CD8-positive, alpha-beta memory T cell (primary cell): Measurements from ENCODE around the gene RRAD. TPM values are rescaled to one million over a fixed set of nuclear protein-coding genes. Genes with fewer than 3 reads are reported as not detected.

ENCODE experiments used
- CTCF ChIA-PET: fragments of 350-600 bp; sonication (Branson Sonifier 250); formaldehyde crosslinking; loops from one replicate; lab custom pipeline; 2021; ENCODE audit warnings: antibody characterized with exemption; lab: Charles Lee
- POLR2A ChIA-PET: fragments of 350-600 bp; sonication (Branson Sonifier 250); formaldehyde crosslinking; loops from one replicate; lab custom pipeline; 2021; ENCODE audit warnings: antibody characterized with exemption; lab: Charles Lee
- DNase-seq, 5 donors: peaks; one replicate each; pipeline versions ENCODE4 v3.0.0 to v3.0.0-alpha.2; 2020 to 2022; ENCODE audit warnings: mixed read lengths in 1 of 5
- H3K27ac ChIP-seq: one replicate; pipeline ENCODE4 v1.7.0; 2013; ENCODE audit warnings: low read depth, mild to moderate bottlenecking, low read length, moderate library complexity
- H3K27me3 ChIP-seq: 2 replicates; pipeline ENCODE4 v1.7.0; 2013; ENCODE audit warnings: low read length, mild to moderate bottlenecking; ENCODE audit not compliant: insufficient read depth, poor library complexity, severe bottlenecking
- H3K36me3 ChIP-seq: 2 replicates; pipeline ENCODE4 v1.7.0; 2013; ENCODE audit warnings: mild to moderate bottlenecking, low read length, moderate library complexity; ENCODE audit not compliant: insufficient read depth
- H3K4me1 ChIP-seq: 2 replicates; pipeline ENCODE4 v1.7.0; 2013; ENCODE audit warnings: mild to moderate bottlenecking, low read length, moderate library complexity; ENCODE audit not compliant: insufficient read depth
- H3K4me3 ChIP-seq: 2 replicates; pipeline ENCODE4 v1.7.0; 2013; ENCODE audit warnings: mild to moderate bottlenecking, low read length
- H3K9me3 ChIP-seq: 2 replicates; pipeline ENCODE4 v1.7.0; 2013; ENCODE audit warnings: mild to moderate bottlenecking, low read length
- H3K27ac Mint-ChIP-seq, 8 donors: one replicate each; pipeline ENCODE4 v1.8.0; 2020 to 2021; ENCODE audit warnings: mixed read lengths in 8 of 8, mild to moderate bottlenecking in 6 of 8, inconsistent platforms in 3 of 8, moderate library complexity in 3 of 8
- H3K27me3 Mint-ChIP-seq, 2 donors: one replicate each; pipeline ENCODE4 v1.8.0; 2020 to 2021; ENCODE audit warnings: mixed read lengths in 2 of 2, mild to moderate bottlenecking in 1 of 2, moderate library complexity in 1 of 2
- H3K36me3 Mint-ChIP-seq, 3 donors: one replicate each; pipeline ENCODE4 v1.8.0; 2020 to 2021; ENCODE audit warnings: mixed read lengths in 3 of 3, inconsistent platforms in 1 of 3, mild to moderate bottlenecking in 1 of 3
- H3K4me1 Mint-ChIP-seq, 3 donors: one replicate each; pipeline ENCODE4 v1.8.0; 2020 to 2021; ENCODE audit warnings: mixed read lengths in 3 of 3, inconsistent platforms in 1 of 3, mild to moderate bottlenecking in 1 of 3
- H3K4me3 Mint-ChIP-seq, 7 donors: one replicate each; pipeline ENCODE4 v1.8.0; 2020 to 2021; ENCODE audit warnings: mixed read lengths in 7 of 7, mild to moderate bottlenecking in 6 of 7, moderate library complexity in 4 of 7, inconsistent platforms in 2 of 7
- H3K9me3 Mint-ChIP-seq, 5 donors: one replicate each; pipeline ENCODE4 v1.8.0; 2020 to 2022; ENCODE audit warnings: mixed read lengths in 5 of 5, mild to moderate bottlenecking in 3 of 5, moderate library complexity in 2 of 5, inconsistent platforms in 1 of 5
- polyA plus RNA-seq: library from polyadenylated mRNA; unstranded; fragments of 300-500 nt; fragmentation: Illumina TruSeq; gene quantifications from one replicate; pipeline ENCODE4 v1.2.3, GENCODE V29; 2021
- total RNA-seq, 2 experiments: library from RNA; stranded (reverse); gene quantifications; one replicate each; pipeline ENCODE4 v1.2.3, GENCODE V29; 2021

Gene RRAD
- total and polyA plus RNA-seq, 3 experiments from 2014 or later: 0.60 to 0.88 TPM; not detected in 1

DNA sequence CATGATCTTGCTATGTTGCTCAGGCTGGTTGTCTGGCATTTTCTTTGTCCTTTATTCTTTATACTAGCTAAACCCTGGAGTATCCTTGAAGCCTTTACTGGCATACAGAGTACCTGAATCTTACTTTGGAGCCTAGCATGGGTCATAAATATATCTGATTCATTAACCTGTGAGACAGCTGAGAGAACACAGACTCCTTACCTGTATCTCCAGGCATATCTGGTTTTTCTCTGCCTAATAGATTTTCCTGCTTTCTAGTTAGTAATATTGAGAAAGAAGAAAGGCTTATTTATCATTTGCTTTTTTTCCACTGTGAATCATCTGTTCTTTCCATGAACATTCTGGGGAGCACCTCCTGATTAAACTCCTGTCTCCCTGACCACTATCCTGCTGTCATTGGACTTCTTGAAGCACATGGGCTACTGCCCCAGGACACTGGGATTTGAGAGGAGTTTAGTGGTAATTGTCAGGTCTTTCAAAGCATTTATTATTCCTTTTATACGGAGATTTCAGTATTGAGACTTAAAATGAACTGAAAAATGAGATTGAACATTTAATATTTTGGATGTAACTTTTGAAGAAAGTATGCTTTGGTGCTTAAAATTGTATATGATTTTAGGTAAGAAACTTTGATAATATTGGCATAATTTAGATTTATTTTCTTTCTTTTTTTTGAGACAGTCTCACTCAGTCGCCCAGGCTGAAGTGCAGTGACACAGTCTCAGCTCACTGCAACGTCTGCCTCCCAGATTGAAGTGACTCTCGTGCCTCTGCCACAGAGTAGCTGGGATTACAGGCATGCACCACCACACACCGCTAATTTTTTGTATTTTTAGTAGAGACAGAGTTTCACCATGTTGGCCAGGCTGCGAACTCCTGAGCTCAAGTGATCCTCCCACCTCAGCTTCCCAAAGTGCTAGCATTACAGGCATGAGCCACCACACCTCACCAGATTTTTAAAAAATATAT, 36.4 kb downstream of the RRAD start:
- Histone ChIP-seq H3K4me3 (no peak overlapping the region), H3K27ac (no peak overlapping the region), H3K27me3 (no peaks in the 10 kb centered on the region), H3K9me3 (no peaks in the 10 kb centered on the region), H3K4me1 (no peaks in the 10 kb centered on the region), H3K36me3 (peaks cover 17% of the 10 kb centered on the region)
- Mint-ChIP-seq H3K4me3 (no peak overlapping the region), H3K27me3 (no peaks in the 10 kb centered on the region), H3K4me1 (peaks cover 17 to 35% (median 25%) of the 10 kb centered on the region in 3 donors), H3K27ac (peak overlapping the region in 4 of 8 donors; percentile 4 to 64 (median 22)), H3K36me3 (peaks cover 5 to 47% (median 5%) of the 10 kb centered on the region in 3 donors), H3K9me3 (no peaks in the 10 kb centered on the region)
- ChIA-PET POLR2A (no interaction called here), CTCF (no interaction called here)
- no peak for DNase-seq

GRCh38 chr16:66886914-66887313, 38.4 kb downstream of the RRAD start:
- H3K4me3 ChIP-seq: no peak overlapping the region
- ChIA-PET POLR2A (no interaction called here), CTCF (interaction anchor here (1.1 to 1.7 kb wide), 3 partner anchors 14 to 56 kb away, joined by 3 to 5 read pairs (median 5); partner anchors contain the start of gene NAE1)
- Mint-ChIP-seq H3K36me3 (peaks cover 5 to 49% (median 5%) of the 10 kb centered on the region in 3 donors), H3K27me3 (no peaks in the 10 kb centered on the region), H3K4me3 (peak overlapping the region in 1 of 7 donors; percentile 6), H3K4me1 (peaks cover 16 to 37% (median 31%) of the 10 kb centered on the region in 3 donors), H3K27ac (peak overlapping the region in 1 of 8 donors; percentile 17), H3K9me3 (no peaks in the 10 kb centered on the region)
- peaks cover 17% of the 10 kb centered on the region for H3K36me3 ChIP-seq
- H3K27me3 ChIP-seq: no peaks in the 10 kb centered on the region
- no peak overlapping the region for H3K27ac ChIP-seq
- no peak for DNase-seq
- H3K9me3 ChIP-seq: no peaks in the 10 kb centered on the region
- peaks cover 7% of the 10 kb centered on the region for H3K4me1 ChIP-seq

- H3K9me3 ChIP-seq: no peaks in the 10 kb centered on the region
- no peak overlapping the region for H3K27ac ChIP-seq
- CTCF ChIA-PET: interaction anchor here (1.3 to 1.7 kb wide), 2 partner anchors 14 to 18 kb away, joined by 3 to 5 read pairs; no protein-coding TSS in a partner anchor
- H3K27me3 ChIP-seq: no peaks in the 10 kb centered on the region
- H3K9me3 Mint-ChIP-seq: no peaks in the 10 kb centered on the region
- POLR2A ChIA-PET: no interaction called here
- no peak for DNase-seq
- no peak overlapping the region for H3K4me3 ChIP-seq
- H3K4me1 ChIP-seq: peaks cover 12% of the 10 kb centered on the region
- peaks cover 22 to 43% (median 37%) of the 10 kb centered on the region in 3 donors for H3K4me1 Mint-ChIP-seq
- peaks cover 17% of the 10 kb centered on the region for H3K36me3 ChIP-seq
- peak overlapping the region in 1 of 8 donors; percentile 53 for H3K27ac Mint-ChIP-seq
- no peak overlapping the region for H3K4me3 Mint-ChIP-seq
- peaks cover 5 to 46% (median 5%) of the 10 kb centered on the region in 3 donors for H3K36me3 Mint-ChIP-seq
- H3K27me3 Mint-ChIP-seq: no peaks in the 10 kb centered on the region
Measured at GRCh38 chr16:66886321-66886720, 39.0 kb downstream of the RRAD start.

- no peaks in the 10 kb centered on the region for H3K9me3 Mint-ChIP-seq
- no peaks in the 10 kb centered on the region for H3K27me3 Mint-ChIP-seq
- peaks cover 16% of the 10 kb centered on the region for H3K4me1 ChIP-seq
- ChIA-PET POLR2A (no interaction called here), CTCF (interaction anchor here (1.3 to 1.7 kb wide), 2 partner anchors 13 to 17 kb away, joined by 3 to 5 read pairs; no protein-coding TSS in a partner anchor)
- no peak overlapping the region for H3K27ac ChIP-seq
- no peaks in the 10 kb centered on the region for H3K27me3 ChIP-seq
- peak overlapping the region in 1 of 8 donors; percentile 5 for H3K27ac Mint-ChIP-seq
- no peak overlapping the region for H3K4me3 ChIP-seq
- DNase-seq: no peak
- no peaks in the 10 kb centered on the region for H3K9me3 ChIP-seq
- peak overlapping the region in 1 of 7 donors; percentile 16 for H3K4me3 Mint-ChIP-seq
- H3K4me1 Mint-ChIP-seq: peaks cover 22 to 46% (median 38%) of the 10 kb centered on the region in 3 donors
- peaks cover 5 to 43% (median 5%) of the 10 kb centered on the region in 3 donors for H3K36me3 Mint-ChIP-seq
- H3K36me3 ChIP-seq: peaks cover 17% of the 10 kb centered on the region
Measured at GRCh38 chr16:66885491-66885890, 39.8 kb downstream of the RRAD start.

- Mint-ChIP-seq H3K36me3 (peaks cover 5 to 41% (median 5%) of the 10 kb centered on the region in 3 donors), H3K4me3 (peak overlapping the region in 2 of 7 donors; percentile 24 to 66), H3K4me1 (peaks cover 33 to 59% (median 58%) of the 10 kb centered on the region in 3 donors), H3K27me3 (no peaks in the 10 kb centered on the region), H3K27ac (peak overlapping the region in 2 of 8 donors; percentile 18 to 38), H3K9me3 (no peaks in the 10 kb centered on the region)
- no peaks in the 10 kb centered on the region for H3K27me3 ChIP-seq
- POLR2A ChIA-PET: interaction anchor here (1.7 kb wide), 1 partner anchor 10 kb away, joined by 5 read pairs; no protein-coding TSS in a partner anchor
- no peaks in the 10 kb centered on the region for H3K9me3 ChIP-seq
- peaks cover 17% of the 10 kb centered on the region for H3K36me3 ChIP-seq
- H3K4me1 ChIP-seq: peaks cover 21% of the 10 kb centered on the region
- DNase-seq: no peak
- CTCF ChIA-PET: interaction anchor here (0.6 to 3.4 kb wide), 4 partner anchors 10 to 71 kb away, joined by 3 to 25 read pairs (median 7); no protein-coding TSS in a partner anchor
- H3K4me3 ChIP-seq: no peak overlapping the region
- no peak overlapping the region for H3K27ac ChIP-seq
Measured at GRCh38 chr16:66882702-66883101, 42.6 kb downstream of the RRAD start.

DNA sequence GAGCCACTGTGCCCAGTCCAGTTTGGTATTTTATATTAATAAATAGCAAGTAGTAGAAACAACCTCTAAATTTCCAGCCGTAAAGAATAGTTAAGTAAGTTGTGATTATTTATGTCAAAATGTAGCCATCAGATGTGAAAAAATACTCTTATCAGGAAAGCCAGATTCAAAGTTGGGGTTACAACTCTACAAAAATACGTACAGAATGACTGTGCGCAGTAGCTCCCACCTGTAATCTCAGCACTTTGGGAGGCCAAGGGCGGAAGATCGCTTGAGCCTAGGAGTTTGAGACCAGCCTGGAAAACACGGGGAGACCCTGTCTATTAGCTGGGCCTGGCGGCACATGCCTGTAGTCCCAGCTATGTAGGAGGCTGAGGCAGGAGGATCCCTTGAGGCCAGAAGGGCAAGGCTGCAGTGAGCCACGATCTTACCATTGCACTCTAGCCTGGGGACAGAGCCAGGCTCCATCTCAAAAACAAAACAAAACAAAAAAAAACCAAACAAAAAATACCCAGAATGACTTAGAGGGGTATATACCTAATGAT, 43.3 kb downstream of the RRAD start:
- Mint-ChIP-seq H3K27ac (peak overlapping the region in 2 of 8 donors; percentile 56 to 74), H3K4me3 (peak overlapping the region; percentile 40 to 99 (median 97)), H3K9me3 (no peaks in the 10 kb centered on the region), H3K4me1 (peaks cover 28 to 55% (median 54%) of the 10 kb centered on the region in 3 donors), H3K36me3 (peaks cover 5 to 36% (median 5%) of the 10 kb centered on the region in 3 donors), H3K27me3 (no peaks in the 10 kb centered on the region)
- Histone ChIP-seq H3K4me1 (peaks cover 21% of the 10 kb centered on the region), H3K36me3 (peaks cover 17% of the 10 kb centered on the region), H3K9me3 (no peaks in the 10 kb centered on the region), H3K27me3 (no peaks in the 10 kb centered on the region), H3K4me3 (no peak overlapping the region), H3K27ac (no peak overlapping the region)
- ChIA-PET CTCF (interaction anchor here (0.6 to 3.4 kb wide), 5 partner anchors 9 to 475 kb away, joined by 3 to 25 read pairs (median 11); partner anchors contain the start of gene NAE1), POLR2A (interaction anchor here (0.6 to 1.7 kb wide), 5 partner anchors 9 to 272 kb away, joined by 3 to 5 read pairs (median 4); partner anchors contain the start of gene NAE1)
- DNase-seq: no peak

DNA sequence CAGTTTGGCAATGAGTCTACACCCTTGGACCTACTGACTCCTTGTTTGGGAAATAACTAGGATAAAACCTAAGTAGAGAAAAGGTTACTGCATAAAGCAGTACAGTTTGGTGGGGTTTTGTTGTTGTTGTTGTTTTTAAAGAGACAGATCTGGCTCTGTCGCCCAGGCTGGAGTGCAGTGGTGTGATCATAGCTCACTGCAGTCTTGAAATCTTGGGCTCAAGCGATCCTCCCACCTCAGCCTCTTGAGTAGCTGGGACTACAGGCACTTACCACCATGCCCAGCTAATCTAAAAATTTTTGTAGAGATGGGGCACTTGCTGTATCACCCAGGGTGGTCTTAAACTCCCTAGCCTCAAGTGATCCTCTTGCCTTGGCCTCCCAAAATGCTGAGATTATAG, 43.8 kb downstream of the RRAD start:
- peak overlapping the region; percentile 72 to 99 (median 97) for H3K4me3 Mint-ChIP-seq
- CTCF ChIA-PET: interaction anchor here (1.1 to 3.4 kb wide), 6 partner anchors 9 to 475 kb away, joined by 3 to 25 read pairs (median 10); partner anchors contain the start of gene NAE1
- Histone ChIP-seq H3K27ac (no peak overlapping the region), H3K36me3 (peaks cover 17% of the 10 kb centered on the region), H3K4me1 (peaks cover 21% of the 10 kb centered on the region), H3K27me3 (no peaks in the 10 kb centered on the region), H3K4me3 (no peak overlapping the region), H3K9me3 (no peaks in the 10 kb centered on the region)
- peak overlapping the region in 2 of 8 donors; percentile 56 to 74 for H3K27ac Mint-ChIP-seq
- POLR2A ChIA-PET: interaction anchor here (0.7 to 1.7 kb wide), 4 partner anchors 9 to 272 kb away, joined by 3 to 5 read pairs (median 4); partner anchors contain the start of gene NAE1
- DNase-seq: no peak
- peaks cover 26 to 50% (median 50%) of the 10 kb centered on the region in 3 donors for H3K4me1 Mint-ChIP-seq
- no peaks in the 10 kb centered on the region for H3K27me3 Mint-ChIP-seq
- H3K9me3 Mint-ChIP-seq: no peaks in the 10 kb centered on the region
- H3K36me3 Mint-ChIP-seq: peaks cover 5 to 31% (median 5%) of the 10 kb centered on the region in 3 donors
